Activated T-helper 2 cell treated with anti-CD3 and anti-CD28 coated beads, Interferon-gamma antibody, Interleukin-2, Interleukin-4, amounts not matched to agents 10 μg/mL and 5 μg/mL and 100 μg/mL, durations not matched to agents 14 hours and 24 hours and 36 hours (primary cell): ENCODE data around the gene ACSL4. TPM values are rescaled to one million over a fixed set of nuclear protein-coding genes. Genes with fewer than 3 reads are reported as not detected.
"Not testable (repeated sequence)": the region's sequence is repeated elsewhere in the genome, so short reads cannot be mapped to it uniquely, and the experiment has no call there.

ENCODE experiments used
- DNase-seq: peaks from one replicate; pipeline ENCODE4 v3.0.0; 2021; ENCODE audit warnings: low spot score
- H3K27ac Mint-ChIP-seq: one replicate; pipeline ENCODE4 v1.8.0; 2021; ENCODE audit warnings: mixed read lengths
- H3K27me3 Mint-ChIP-seq: one replicate; pipeline ENCODE4 v1.8.0; 2021; ENCODE audit warnings: low read depth, mixed read lengths
- H3K36me3 Mint-ChIP-seq: one replicate; pipeline ENCODE4 v1.8.0; 2021; ENCODE audit warnings: low read depth, mixed read lengths
- H3K4me1 Mint-ChIP-seq: one replicate; pipeline ENCODE4 v1.8.0; 2021; ENCODE audit warnings: low read depth, mixed read lengths
- H3K4me3 Mint-ChIP-seq: one replicate; pipeline ENCODE4 v1.8.0; 2021; ENCODE audit warnings: low read depth, mild to moderate bottlenecking, moderate library complexity, mixed read lengths
- H3K9me3 Mint-ChIP-seq: one replicate; pipeline ENCODE4 v1.8.0; 2021; ENCODE audit warnings: mixed read lengths
- intact Hi-C: fragments of 100-400 bp; cut with micrococcal nuclease; formaldehyde crosslinking; loops from one replicate; pipeline ENCODE4 v1.15.1; 2023
- total RNA-seq: library from RNA; stranded (reverse); gene quantifications from 2 replicates; pipeline ENCODE4 v1.2.3, GENCODE V29; 2022

The ACSL4 gene
- total RNA-seq, 1 donor from 2014 or later = 102 TPM

DNA sequence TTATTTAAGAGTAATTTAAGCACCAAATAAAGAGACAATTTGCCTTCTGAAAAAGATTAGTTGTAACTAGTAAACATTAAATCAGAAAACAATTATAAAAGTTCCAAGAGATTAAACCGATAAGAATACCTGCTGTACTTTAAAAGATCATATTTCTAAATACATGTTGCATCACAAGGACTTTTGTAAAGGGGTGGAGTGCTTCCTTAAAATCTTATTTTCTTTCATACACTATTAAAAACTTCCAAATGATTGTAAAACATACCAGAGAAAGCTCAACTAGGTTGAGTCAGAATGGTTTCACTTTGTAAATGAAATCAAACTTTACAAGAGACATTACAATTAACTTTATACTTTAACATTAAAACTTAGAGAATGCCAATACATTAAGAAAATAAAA is 41.8 kb downstream of the ACSL4 start:
- Mint-ChIP-seq H3K27me3 (no peaks in the 10 kb centered on the region), H3K4me3 (no peak overlapping the region), H3K4me1 (peaks cover 25% of the 10 kb centered on the region), H3K27ac (no peak overlapping the region), H3K36me3 (peaks cover 19% of the 10 kb centered on the region), H3K9me3 (no peaks in the 10 kb centered on the region)
- intact Hi-C loops = no loop called here
- DNase-seq = no peak

DNA sequence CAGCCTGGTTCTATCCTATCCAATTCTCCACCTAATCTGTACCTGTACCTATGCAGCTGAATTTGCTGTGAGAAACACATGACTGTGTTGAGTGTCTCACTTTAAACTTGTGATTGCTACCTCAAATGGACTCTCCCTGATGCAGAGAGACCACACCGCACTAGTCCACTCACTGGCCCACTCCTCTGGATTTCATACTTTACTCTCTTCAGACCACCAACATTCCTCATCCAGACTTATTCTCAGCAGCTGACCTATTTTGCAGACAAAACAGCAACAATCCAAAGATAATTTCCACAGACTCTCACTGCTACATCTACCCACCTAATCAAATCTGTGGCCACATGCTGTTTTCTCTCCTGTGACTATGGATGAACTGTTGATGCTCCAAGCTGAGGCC is 45.2 kb downstream of the ACSL4 start:
- Mint-ChIP-seq H3K9me3 (no peaks in the 10 kb centered on the region), H3K36me3 (peaks cover 23% of the 10 kb centered on the region), H3K4me1 (peaks cover 21% of the 10 kb centered on the region), H3K27ac (no peak overlapping the region), H3K27me3 (no peaks in the 10 kb centered on the region), H3K4me3 (no peak overlapping the region)
- no peak for DNase-seq
- intact Hi-C loops = no loop called here

DNA sequence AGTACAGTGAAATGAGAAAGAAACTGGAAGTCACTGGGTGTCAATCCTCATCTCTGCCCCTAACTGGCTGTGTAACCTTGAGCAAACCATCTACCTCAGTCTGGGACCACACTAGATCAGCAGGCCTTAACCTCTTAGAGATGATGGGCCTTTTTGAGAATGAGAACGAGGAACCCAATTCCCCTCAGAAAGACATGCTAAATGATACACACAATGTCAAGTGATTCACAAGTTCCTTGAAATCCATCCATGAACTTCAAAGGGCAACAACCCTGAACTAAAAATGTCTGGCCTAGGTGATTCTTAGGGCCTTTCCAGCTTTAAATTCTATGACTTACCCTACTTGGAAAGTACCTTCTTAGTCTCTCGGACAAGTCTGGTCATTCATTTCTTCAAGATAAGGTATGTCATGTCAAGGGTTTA is 47.4 kb downstream of the ACSL4 start:
- DNase-seq = no peak
- no peaks in the 10 kb centered on the region for H3K9me3 Mint-ChIP-seq
- H3K4me3 Mint-ChIP-seq = no peak overlapping the region
- peaks cover 13% of the 10 kb centered on the region for H3K4me1 Mint-ChIP-seq
- peaks cover 30% of the 10 kb centered on the region for H3K36me3 Mint-ChIP-seq
- peak overlapping the region; percentile 79 for H3K27ac Mint-ChIP-seq
- no peaks in the 10 kb centered on the region for H3K27me3 Mint-ChIP-seq
- intact Hi-C loops = no loop called here

DNA sequence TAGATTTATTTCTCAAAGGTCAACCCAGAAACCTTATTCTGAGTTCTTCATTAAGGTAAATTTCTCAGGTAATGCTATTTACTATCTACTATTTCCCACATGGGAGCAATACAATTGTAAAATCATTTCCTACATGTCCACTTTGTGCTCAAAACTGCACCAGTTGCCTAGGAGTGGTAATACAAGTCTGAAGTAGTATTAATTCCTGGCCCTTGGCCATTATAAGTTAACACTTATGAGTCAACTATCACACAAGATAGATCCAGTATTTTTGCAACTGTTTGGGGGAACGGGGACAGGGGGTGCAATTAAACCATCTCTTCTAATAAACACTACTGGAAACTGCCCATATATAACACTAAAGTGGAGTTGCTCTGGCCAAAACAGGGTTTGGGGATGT is 48.9 kb downstream of the ACSL4 start:
- Mint-ChIP-seq H3K36me3 (peaks cover 34% of the 10 kb centered on the region), H3K27ac (no peak overlapping the region), H3K4me3 (no peak overlapping the region), H3K4me1 (peaks cover 13% of the 10 kb centered on the region), H3K9me3 (no peaks in the 10 kb centered on the region), H3K27me3 (no peaks in the 10 kb centered on the region)
- intact Hi-C loops = no loop called here
- DNase-seq = no peak

DNA sequence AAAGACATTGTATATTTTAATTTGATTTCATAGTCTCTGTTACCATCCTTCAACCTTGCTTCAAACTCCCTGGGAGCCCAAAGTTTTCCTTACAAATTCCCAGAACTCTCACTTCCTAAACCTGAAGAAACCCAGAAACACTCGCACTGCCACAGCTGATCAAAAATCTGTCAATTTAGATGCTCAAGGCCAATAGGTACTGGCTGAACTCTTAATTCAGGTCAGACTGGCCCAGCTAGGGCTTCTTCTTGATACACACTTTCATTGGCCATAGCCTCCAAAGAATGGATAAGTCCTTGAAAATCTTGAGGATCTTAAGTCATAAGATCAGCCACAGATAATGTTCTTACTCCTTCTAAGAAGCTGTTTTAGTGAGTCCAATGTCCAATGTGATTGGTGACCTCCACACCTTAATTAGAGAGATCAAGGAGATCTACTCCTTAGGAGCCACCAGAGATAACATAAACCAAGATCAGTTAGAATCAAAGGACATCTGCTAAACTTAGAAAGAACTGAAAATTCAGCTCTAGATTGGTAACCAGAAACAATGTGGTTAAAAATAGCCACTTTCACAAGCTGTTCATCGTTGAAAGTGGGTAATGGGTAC is 51.5 kb downstream of the ACSL4 start:
- DNase-seq = no peak
- peaks cover 8% of the 10 kb centered on the region for H3K4me1 Mint-ChIP-seq
- H3K9me3 Mint-ChIP-seq = no peaks in the 10 kb centered on the region
- H3K4me3 Mint-ChIP-seq = no peak overlapping the region
- no peaks in the 10 kb centered on the region for H3K27me3 Mint-ChIP-seq
- H3K27ac Mint-ChIP-seq = no peak overlapping the region
- intact Hi-C loops = no loop called here
- H3K36me3 Mint-ChIP-seq = peaks cover 40% of the 10 kb centered on the region

DNA sequence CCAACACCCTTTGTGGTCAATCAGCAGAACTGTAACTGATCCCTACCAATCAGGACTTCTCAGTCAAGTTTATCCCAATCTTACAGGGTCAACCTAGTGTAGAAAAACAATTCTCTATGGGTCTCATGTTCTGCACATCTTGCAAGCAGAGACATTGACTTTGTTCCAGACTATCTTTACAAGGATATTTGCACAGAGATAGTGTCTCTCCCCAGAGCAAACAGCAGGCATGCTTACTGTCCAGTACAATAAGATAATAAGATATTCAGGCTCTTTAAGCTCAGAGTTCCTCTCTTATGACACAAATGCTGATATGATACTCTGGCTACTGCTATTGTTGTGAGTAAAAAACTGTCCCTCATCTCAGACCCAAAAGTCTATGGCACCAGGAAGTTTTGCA is 53.2 kb downstream of the ACSL4 start:
- Mint-ChIP-seq H3K36me3 (peaks cover 53% of the 10 kb centered on the region), H3K27me3 (no peaks in the 10 kb centered on the region), H3K4me3 (no peak overlapping the region), H3K27ac (no peak overlapping the region), H3K9me3 (no peaks in the 10 kb centered on the region), H3K4me1 (peaks cover 5% of the 10 kb centered on the region)
- intact Hi-C loops = no loop called here
- no peak for DNase-seq

DNA sequence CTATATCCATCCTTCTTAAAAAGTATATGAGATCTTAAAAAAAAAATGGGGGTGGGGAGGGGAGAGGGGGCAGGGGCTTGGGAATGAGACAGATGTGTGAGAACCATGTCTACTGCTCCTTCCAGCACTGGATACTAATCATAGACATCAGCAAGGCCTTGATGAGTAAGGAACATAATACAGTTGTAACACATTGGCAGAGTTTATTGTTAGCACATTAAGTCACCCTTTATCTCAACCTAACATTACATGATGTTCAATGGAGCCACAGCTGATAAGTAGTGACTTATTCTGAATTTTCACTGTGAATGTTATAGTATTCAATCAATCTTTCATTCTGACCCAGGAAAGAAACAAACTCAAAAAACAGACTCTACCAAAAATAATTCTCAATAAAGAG is 60.8 kb downstream of the ACSL4 start:
- Mint-ChIP-seq H3K4me1 (peaks cover 4% of the 10 kb centered on the region), H3K27ac (no peak overlapping the region), H3K27me3 (no peaks in the 10 kb centered on the region), H3K9me3 (no peaks in the 10 kb centered on the region), H3K36me3 (peaks cover 59% of the 10 kb centered on the region), H3K4me3 (no peak overlapping the region)
- intact Hi-C loops = no loop called here
- DNase-seq = no peak

DNA sequence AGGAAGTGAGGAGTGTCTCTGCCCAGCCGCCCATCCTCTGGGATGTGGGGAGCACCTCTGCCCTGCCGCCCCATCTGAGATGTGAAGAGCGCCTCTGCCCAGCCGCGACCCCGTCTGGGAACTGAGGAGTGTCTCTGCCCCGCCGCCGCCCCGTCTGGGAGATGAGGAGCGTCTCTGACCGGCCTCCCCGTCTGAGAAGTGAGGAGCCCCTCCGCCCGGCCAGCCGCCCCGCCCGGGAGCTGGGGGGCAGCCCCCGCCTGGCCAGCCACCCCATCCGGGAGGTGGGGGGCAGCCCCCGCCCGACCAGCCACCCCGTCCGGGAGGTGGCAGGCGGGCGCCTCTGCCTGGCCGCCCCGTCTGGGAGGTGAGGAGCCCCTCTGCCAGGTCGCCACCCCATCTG is 61.9 kb downstream of the ACSL4 start:
- H3K27me3 Mint-ChIP-seq, H3K9me3 Mint-ChIP-seq, intact Hi-C loops, H3K4me1 Mint-ChIP-seq, DNase-seq, H3K4me3 Mint-ChIP-seq, H3K27ac Mint-ChIP-seq: not testable (repeated sequence)
- peaks cover 58% of the 10 kb centered on the region for H3K36me3 Mint-ChIP-seq

DNA sequence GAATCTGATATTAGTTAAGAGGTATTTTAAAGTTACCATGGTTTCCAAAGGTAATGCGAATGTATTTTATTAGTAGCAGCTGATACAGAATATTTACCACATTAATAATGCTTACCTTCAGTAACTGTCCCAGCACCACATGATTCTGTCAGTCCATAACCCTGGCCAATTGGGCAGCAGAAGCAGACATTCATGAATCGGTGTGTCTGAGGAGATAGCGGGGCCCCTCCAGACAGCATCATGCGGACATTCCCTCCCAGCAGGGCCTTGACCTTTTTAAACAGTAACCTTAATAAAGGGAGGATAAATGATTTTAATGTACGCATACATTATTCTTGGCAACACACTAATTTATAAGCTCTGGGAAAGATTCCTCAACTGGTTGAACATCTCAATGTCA is 65.1 kb downstream of the ACSL4 start:
- no peak overlapping the region for H3K4me3 Mint-ChIP-seq
- DNase-seq = no peak
- intact Hi-C loops = no loop called here
- no peaks in the 10 kb centered on the region for H3K4me1 Mint-ChIP-seq
- H3K27ac Mint-ChIP-seq = no peak overlapping the region
- H3K9me3 Mint-ChIP-seq = no peaks in the 10 kb centered on the region
- H3K27me3 Mint-ChIP-seq = no peaks in the 10 kb centered on the region
- peaks cover 54% of the 10 kb centered on the region for H3K36me3 Mint-ChIP-seq

DNA sequence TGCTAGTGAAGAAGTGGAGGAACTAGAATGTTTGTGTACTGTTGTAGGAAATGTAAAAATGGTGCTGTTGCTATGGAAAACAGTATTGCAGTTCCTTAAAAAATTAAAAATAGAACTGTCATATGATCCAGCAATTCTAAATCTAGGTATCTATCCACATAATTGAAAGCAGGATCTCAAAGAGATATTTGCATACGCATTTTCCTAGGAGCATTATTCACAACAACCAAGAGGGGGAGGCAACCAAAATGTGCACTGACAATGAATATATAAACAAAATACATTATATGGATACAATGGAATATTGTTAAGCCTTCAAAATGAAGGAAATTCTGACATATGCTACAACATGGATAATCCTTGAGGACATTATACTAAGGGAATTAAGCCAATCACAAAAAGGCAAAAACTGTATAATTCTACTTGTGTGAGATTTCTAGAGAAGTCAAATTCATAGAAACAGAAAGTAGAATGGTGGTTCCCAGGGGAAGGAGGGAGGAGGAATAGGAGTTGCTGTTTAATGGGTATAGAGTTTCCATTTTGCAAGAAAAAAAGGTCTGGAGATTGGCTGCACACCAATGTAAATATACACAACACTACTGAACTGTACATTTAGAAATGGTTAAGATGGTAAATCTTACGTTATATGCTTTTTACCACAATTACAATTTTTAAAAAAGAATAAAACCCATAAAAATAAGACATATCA is 72.5 kb downstream of the ACSL4 start:
- Mint-ChIP-seq H3K4me1 (peaks cover 5% of the 10 kb centered on the region), H3K27me3 (no peaks in the 10 kb centered on the region), H3K36me3 (peaks cover 73% of the 10 kb centered on the region), H3K27ac (no peak overlapping the region), H3K9me3 (peaks cover 11% of the 10 kb centered on the region), H3K4me3 (no peak overlapping the region)
- intact Hi-C loops = no loop called here
- DNase-seq = no peak

DNA sequence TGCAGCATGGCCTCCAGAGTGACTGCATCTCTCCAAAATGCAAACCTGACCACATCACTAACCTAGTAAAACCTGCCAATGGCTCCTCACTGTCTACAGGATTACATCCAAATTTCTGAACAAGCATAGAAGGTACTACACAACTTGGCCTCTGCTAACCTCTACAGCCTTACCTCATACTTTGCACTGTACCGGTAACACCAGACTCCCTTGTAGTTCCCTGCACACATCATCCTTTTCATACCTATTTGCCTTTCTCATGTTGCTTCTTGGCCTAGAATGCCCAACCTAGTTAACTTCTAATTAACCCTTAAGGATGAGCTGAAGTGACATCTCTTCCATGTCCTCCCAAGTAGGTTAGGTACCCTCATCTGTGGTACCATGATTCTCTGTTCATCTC is 74.7 kb downstream of the ACSL4 start:
- DNase-seq = no peak
- Mint-ChIP-seq H3K36me3 (peaks cover 72% of the 10 kb centered on the region), H3K4me1 (peaks cover 5% of the 10 kb centered on the region), H3K9me3 (peaks cover 11% of the 10 kb centered on the region), H3K27ac (no peak overlapping the region), H3K4me3 (no peak overlapping the region), H3K27me3 (no peaks in the 10 kb centered on the region)
- intact Hi-C loops = no loop called here

DNA sequence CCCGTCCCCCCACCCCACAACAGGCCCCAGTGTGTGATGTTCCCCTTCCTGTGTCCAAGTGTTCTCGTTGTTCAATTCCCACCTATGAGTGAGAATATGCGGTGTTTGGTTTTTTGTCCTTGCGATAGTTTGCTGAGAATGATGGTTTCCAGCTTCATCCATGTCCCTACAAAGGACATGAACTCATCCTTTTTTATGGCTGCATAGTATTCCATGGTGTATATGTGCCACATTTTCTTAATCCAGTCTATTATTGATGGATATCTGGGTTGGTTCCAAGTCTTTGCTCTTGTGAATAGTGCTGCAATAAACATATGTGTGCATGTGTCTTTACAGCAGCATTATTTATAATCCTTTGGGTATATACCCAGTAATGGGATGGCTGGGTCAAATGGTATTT is 75.7 kb downstream of the ACSL4 start:
- H3K27me3 Mint-ChIP-seq, DNase-seq, H3K27ac Mint-ChIP-seq, H3K4me3 Mint-ChIP-seq, intact Hi-C loops, H3K4me1 Mint-ChIP-seq: not testable (repeated sequence)
- Mint-ChIP-seq H3K9me3 (peaks cover 11% of the 10 kb centered on the region), H3K36me3 (peaks cover 62% of the 10 kb centered on the region)

DNA sequence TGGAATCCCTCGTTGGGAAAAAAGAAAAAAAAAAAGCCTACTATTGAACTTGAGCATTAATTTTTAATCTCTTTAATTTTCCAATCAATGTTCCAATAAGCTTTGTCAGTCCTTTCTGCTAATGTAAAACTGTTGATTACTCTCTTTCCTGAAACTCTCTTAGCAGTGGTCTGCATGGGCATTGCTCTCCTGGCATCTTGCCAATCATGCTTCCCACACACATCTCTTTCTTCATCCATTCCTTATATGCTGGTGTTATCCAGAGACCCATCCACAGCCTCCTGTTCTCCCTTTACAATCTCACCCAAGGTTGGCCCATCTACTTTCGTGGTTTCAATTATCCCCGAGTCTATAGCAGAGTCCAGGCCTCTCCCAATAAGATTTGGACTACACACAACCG is 76.3 kb downstream of the ACSL4 start:
- Mint-ChIP-seq H3K36me3 (peaks cover 60% of the 10 kb centered on the region), H3K4me1 (peaks cover 5% of the 10 kb centered on the region), H3K27me3 (no peaks in the 10 kb centered on the region), H3K27ac (no peak overlapping the region), H3K4me3 (no peak overlapping the region), H3K9me3 (peaks cover 11% of the 10 kb centered on the region)
- no peak for DNase-seq
- intact Hi-C loops = no loop called here
